OCI-LY3 (cell line): ENCODE results near the gene C2.

ENCODE experiments used
- CTCF ChIP-seq: fragments of 200-600, 300-600 bp; sonication (generic); IDR thresholded peaks from 2 replicates; pipeline ENCODE4 v1.5.1; 2014; ENCODE audit warnings: antibody characterized with exemption, low read length, low read depth
- EZH2phosphoT487 ChIP-seq: fragments of 200-600 bp; shearing (Covaris generic); IDR thresholded peaks from 2 replicates; pipeline ENCODE4 v1.6.1; 2018; ENCODE audit warnings: antibody characterized with exemption, mixed run types, low read depth

GRCh38 chr6:31878222-31878621 is 49.3 kb upstream of the C2 start:
- TF ChIP-seq CTCF (no peak), EZH2phosphoT487 (no peak)
